HUES6 (cell line): ENCODE data around the gene CEBPZOS.
A peak's percentile ranks its signal among the peaks of the same experiment; 100 is the strongest.
"Not testable (repeated sequence)": the region's sequence is repeated elsewhere in the genome, so short reads cannot be mapped to it uniquely, and the experiment has no call there.

ENCODE experiments used
- H3K27ac ChIP-seq: 2 replicates; pipeline ENCODE4 v1.7.0; 2013; ENCODE audit warnings: low read depth, mild to moderate bottlenecking, low read length, inconsistent platforms
- H3K27me3 ChIP-seq: 2 replicates; pipeline ENCODE4 v1.6.1; 2013; ENCODE audit warnings: low read length; ENCODE audit not compliant: control insufficient read depth, insufficient read depth
- H3K36me3 ChIP-seq: 2 replicates; pipeline ENCODE4 v1.6.1; 2013; ENCODE audit warnings: low read length; ENCODE audit not compliant: control insufficient read depth, insufficient read depth
- H3K4me1 ChIP-seq: 2 replicates; pipeline ENCODE4 v1.6.1; 2013; ENCODE audit warnings: low read length; ENCODE audit not compliant: control insufficient read depth, insufficient read depth
- H3K4me3 ChIP-seq: 2 replicates; pipeline ENCODE4 v1.5.1; 2013; ENCODE audit warnings: low read depth, low read length
- H3K9ac ChIP-seq: one replicate; pipeline ENCODE4 v1.6.1; 2013; ENCODE audit warnings: mild to moderate bottlenecking, low read length
- H3K9me3 ChIP-seq: 2 replicates; pipeline ENCODE4 v1.6.1; 2013; ENCODE audit warnings: low read depth, low read length; ENCODE audit not compliant: control insufficient read depth, insufficient read depth

The CEBPZOS gene

DNA sequence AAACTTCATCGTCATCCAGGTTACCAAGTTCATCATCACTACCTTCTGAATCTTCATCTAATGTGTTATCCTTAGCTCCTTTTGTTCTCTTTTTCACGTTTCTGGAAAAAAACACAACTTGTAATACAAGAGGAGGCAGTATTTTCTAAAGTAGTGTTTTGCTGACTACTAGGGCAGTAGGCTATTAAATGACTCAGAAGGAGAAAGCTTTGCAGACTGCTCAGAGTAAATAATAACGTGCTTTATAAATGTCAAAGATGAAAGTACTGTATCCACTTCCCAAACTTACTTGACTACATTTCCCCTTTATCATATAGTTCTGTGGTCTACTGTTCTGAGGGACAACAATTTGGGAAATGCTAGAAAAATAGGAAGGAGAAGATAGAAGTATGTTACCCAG lies 15.6 kb downstream of the CEBPZOS start:
- peaks cover 22% of the 10 kb centered on the region for H3K9me3 ChIP-seq
- peaks cover 98% of the 10 kb centered on the region for H3K36me3 ChIP-seq
- no peaks in the 10 kb centered on the region for H3K27me3 ChIP-seq
- H3K9ac ChIP-seq: no peak overlapping the region
- H3K27ac ChIP-seq: no peak overlapping the region
- no peak overlapping the region for H3K4me3 ChIP-seq
- H3K4me1 ChIP-seq: peaks cover 3% of the 10 kb centered on the region

DNA sequence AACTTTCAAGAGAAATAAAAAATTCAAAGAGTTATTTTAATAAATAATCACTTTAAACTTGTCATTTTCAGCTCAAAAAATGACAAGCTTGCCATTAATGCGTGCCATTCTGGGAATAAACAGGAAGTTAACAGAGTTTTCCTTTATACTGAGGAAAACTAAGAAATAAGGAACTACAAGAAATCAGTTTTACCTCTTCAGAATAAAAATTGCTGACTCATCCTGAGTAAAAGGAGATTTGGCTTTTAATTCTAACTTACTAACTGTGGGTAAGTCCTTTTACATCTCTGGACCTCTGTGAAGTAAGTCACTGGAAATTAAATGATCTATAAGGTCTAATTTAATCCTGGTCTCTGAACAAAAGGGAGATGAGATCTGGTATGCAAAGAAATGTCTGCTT lies 19.0 kb downstream of the CEBPZOS start:
- Histone ChIP-seq H3K27ac (peak overlapping the region; percentile 4; the same call in 1 of the 2 replicates), H3K9ac (no peak overlapping the region), H3K36me3 (peaks cover 91% of the 10 kb centered on the region), H3K9me3 (peaks cover 1% of the 10 kb centered on the region), H3K4me1 (no peaks in the 10 kb centered on the region; the same call in 1 of the 2 replicates), H3K4me3 (no peak overlapping the region), H3K27me3 (no peaks in the 10 kb centered on the region)

DNA sequence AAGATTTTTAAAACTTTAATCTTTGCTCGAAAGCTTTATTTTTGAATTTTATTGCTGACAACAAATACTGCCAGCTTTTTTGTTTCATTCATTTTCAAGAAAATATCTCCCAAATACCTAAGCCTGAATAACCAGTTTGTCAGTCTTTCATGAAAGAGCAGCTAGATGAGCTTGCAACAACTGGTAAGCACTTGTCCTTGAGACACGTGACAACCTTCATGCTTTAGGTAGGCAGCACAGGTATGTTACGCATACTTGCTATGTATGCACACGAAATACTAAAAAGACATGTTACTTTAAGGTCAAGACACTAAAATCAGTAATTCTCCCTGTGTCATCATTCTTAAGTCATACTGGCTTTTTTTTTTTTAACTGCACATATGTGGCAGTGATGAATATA lies 22.8 kb downstream of the CEBPZOS start:
- Histone ChIP-seq H3K36me3 (peaks cover 90% of the 10 kb centered on the region), H3K27ac (no peak overlapping the region), H3K9me3 (no peaks in the 10 kb centered on the region), H3K27me3 (no peaks in the 10 kb centered on the region), H3K9ac (no peak overlapping the region), H3K4me3 (no peak overlapping the region), H3K4me1 (peaks cover 3% of the 10 kb centered on the region)

GRCh38 chr2:37223131-37223530 lies 26.8 kb downstream of the CEBPZOS start:
- Histone ChIP-seq H3K9me3 (no peaks in the 10 kb centered on the region), H3K36me3 (peaks cover 78% of the 10 kb centered on the region), H3K9ac (no peak overlapping the region), H3K4me3 (no peak overlapping the region), H3K4me1 (peaks cover 33% of the 10 kb centered on the region), H3K27ac (0 out of 2 replicates have a peak overlapping the region, but pooled peaks have one; percentile 1), H3K27me3 (no peaks in the 10 kb centered on the region)

DNA sequence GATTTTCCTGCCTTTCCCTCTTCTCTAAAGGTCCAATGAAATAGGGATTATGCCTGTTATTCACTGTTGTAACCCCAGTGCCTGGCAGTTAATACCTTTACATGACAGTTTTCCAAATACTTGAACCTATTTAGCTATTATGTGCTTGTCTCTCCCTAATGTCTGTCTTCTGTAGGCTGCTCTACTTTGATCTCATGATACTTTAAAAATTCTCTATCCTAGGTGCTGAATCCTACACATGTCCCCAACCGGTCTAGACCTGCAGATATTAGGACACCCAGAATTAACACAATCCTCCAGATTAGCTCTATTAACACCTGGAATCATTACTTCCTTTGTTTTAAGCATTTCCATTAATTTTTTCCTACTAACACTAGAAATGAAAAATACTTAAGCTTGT lies 27.8 kb downstream of the CEBPZOS start:
- 0 out of 2 replicates have a peak overlapping the region, but pooled peaks have one; percentile 93 for H3K27ac ChIP-seq
- H3K9me3 ChIP-seq: no peaks in the 10 kb centered on the region
- no peak overlapping the region for H3K9ac ChIP-seq
- no peaks in the 10 kb centered on the region for H3K27me3 ChIP-seq
- peaks cover 77% of the 10 kb centered on the region for H3K36me3 ChIP-seq
- peak overlapping the region; percentile 46; the same call in 1 of the 2 replicates for H3K4me3 ChIP-seq
- H3K4me1 ChIP-seq: peaks cover 41% of the 10 kb centered on the region

DNA sequence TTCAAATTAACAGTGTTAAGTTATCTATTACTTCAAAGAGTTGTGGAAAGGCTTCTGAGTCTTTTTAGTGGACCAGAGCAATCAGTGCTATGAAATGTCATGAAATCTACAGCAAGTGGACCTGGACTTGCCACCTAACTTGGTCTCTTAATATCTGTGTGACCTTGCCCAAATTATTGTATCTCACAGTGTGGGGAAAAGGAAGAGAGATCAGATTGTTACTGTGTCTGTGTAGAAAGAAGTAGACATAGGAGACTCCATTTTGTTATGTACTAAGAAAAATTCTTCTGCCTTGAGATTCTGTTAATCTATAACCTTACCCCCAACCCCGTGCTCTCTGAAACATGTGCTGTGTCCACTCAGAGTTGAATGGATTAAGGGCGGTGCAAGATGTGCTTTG lies 28.8 kb downstream of the CEBPZOS start:
- peaks cover 71% of the 10 kb centered on the region for H3K36me3 ChIP-seq
- H3K9ac ChIP-seq: peak overlapping the region; percentile 82

DNA sequence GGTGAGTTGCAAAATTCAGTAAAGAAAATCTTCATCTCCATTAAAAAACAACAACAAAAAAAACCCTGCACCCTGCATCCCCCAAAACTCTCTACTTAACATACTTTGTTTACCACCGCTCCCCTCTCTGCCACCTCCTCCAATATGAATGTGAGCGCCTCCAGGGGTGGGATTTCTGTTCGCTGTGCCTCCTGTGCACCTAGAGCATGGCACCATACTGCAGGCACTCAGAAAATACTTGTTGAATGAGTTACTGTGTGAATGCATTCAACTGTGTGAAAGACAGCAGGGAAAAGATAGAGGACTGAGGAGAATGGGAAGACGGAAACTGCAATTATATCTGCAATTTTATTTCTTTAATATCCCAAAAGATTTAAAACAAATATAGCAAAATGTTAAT lies 30.6 kb downstream of the CEBPZOS start:
- H3K36me3 ChIP-seq: peaks cover 55% of the 10 kb centered on the region
- peak overlapping the region; percentile 48 for H3K4me3 ChIP-seq
- peak overlapping the region; percentile 93 for H3K27ac ChIP-seq
- peak overlapping the region; percentile 82 for H3K9ac ChIP-seq
- H3K27me3 ChIP-seq: no peaks in the 10 kb centered on the region
- no peaks in the 10 kb centered on the region for H3K9me3 ChIP-seq
- peaks cover 46% of the 10 kb centered on the region for H3K4me1 ChIP-seq

More for the DNA sequence above, 28.8 kb downstream of the CEBPZOS start:
- H3K9me3 ChIP-seq, H3K27me3 ChIP-seq: not testable (repeated sequence)
- Histone ChIP-seq H3K4me1 (peaks cover 46% of the 10 kb centered on the region), H3K27ac (peak overlapping the region; percentile 93), H3K4me3 (peak overlapping the region; percentile 46)

DNA sequence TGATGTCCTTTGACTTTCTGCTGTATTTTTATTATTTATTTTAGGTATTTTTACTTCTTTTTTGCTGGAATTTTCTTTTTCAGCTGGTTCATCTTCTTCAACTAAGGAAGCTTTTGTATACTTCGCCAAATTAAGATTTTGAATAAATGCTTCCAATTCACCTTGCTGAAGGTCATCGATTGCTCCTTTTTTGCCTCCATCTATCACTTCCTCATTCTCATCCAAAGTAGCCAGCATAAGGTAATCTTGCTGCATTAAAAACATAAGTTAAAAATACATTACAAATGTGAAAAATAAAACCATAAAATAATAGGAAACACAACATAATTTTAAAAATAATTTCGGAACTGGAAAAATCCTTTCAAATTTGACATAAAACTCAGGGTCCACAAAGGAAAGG lies 32.5 kb downstream of the CEBPZOS start:
- H3K36me3 ChIP-seq: peaks cover 49% of the 10 kb centered on the region
- 0 out of 2 replicates have a peak overlapping the region, but pooled peaks have one; percentile 92 for H3K4me3 ChIP-seq
- H3K9ac ChIP-seq: no peak overlapping the region
- H3K4me1 ChIP-seq: peaks cover 54% of the 10 kb centered on the region
- no peaks in the 10 kb centered on the region for H3K27me3 ChIP-seq
- H3K9me3 ChIP-seq: no peaks in the 10 kb centered on the region
- H3K27ac ChIP-seq: no peak overlapping the region

DNA sequence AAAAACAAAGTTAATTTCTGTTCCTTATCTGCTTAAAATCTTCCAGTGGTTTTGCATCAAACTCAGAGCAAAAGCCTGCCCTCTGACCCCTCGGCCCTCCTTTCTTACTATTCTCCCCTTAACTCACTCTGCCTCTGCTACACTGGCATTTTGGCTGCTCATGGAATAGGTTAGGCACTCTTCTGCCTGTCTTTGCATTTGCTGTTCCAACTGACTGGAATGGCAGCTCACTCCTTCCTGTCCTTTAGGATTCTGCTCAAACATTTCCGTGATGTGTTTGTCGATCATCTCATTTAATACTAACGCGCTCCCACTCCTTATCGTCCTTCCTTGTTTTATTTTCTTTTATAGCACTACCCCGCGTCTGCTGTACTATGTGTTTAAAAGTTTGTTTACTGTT lies 34.3 kb downstream of the CEBPZOS start:
- no peaks in the 10 kb centered on the region for H3K9me3 ChIP-seq
- peak overlapping the region; percentile 92 for H3K4me3 ChIP-seq
- H3K27me3 ChIP-seq: no peaks in the 10 kb centered on the region
- H3K4me1 ChIP-seq: peaks cover 39% of the 10 kb centered on the region
- H3K27ac ChIP-seq: peak overlapping the region; percentile 72
- H3K36me3 ChIP-seq: peaks cover 52% of the 10 kb centered on the region
- H3K9ac ChIP-seq: peak overlapping the region; percentile 93

GRCh38 chr2:37231241-37232130 lies 35.2 kb downstream of the CEBPZOS start, which contains the start of the genes CEBPZ and NDUFAF7:
Gene CEBPZ, minus strand, starts transcription at chr2:37231596. Its CDS starts 29 bp downstream, at chr2:37231567.
Gene NDUFAF7, plus strand, starts transcription at chr2:37231658. Its CDS starts 48 bp downstream, at chr2:37231706.
- peaks cover 60% of the 10 kb centered on the region for H3K36me3 ChIP-seq
- H3K9ac ChIP-seq: peak within 1 kb of the TSS; percentile 93
- H3K27ac ChIP-seq: peak within 1 kb of the TSS; percentile 72
- H3K9me3 ChIP-seq: no peaks in the 10 kb centered on the region
- peak within 1 kb of the TSS; percentile 92 for H3K4me3 ChIP-seq
- H3K27me3 ChIP-seq: no peaks in the 10 kb centered on the region
- peaks cover 34% of the 10 kb centered on the region for H3K4me1 ChIP-seq
